ENCODE results near the gene EIF4EBP2.

GRCh38 chr10:70461397-70462348, 57.7 kb downstream of the EIF4EBP2 start:
- no peak for TF ChIP-seq EZH2 (IDR thresholded peaks at IDR 0.05; ENCODE audit: insufficient read depth, poor library complexity, severe bottlenecking)
- no peak for TF ChIP-seq EZH2phosphoT487 (IDR thresholded peaks at IDR 0.05; ENCODE audit: insufficient read depth, low read depth)

All from GM23248 (cell line).